ENCODE results near the gene FAM163B.

DNA sequence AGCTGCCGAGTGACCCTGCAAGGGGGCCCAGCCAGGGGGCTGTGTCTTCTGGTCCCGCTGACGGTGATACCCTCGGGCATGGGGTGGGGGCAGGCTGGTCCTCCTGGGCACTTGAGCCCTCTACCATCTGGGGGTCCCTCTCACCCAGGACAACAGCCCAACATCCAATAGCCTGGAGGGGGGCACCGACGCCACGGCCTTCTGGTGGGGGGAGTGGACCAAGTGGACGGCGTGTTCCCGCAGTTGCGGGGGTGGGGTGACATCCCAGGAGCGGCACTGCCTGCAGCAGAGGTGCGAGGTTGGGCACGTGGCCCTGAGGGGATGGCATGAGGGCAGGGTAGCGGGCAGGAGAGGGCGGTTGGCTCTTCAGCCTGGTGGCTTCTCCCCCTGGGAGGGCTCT, 71.9 kb downstream of the FAM163B start:
- TF ChIP-seq, protein P1, sequence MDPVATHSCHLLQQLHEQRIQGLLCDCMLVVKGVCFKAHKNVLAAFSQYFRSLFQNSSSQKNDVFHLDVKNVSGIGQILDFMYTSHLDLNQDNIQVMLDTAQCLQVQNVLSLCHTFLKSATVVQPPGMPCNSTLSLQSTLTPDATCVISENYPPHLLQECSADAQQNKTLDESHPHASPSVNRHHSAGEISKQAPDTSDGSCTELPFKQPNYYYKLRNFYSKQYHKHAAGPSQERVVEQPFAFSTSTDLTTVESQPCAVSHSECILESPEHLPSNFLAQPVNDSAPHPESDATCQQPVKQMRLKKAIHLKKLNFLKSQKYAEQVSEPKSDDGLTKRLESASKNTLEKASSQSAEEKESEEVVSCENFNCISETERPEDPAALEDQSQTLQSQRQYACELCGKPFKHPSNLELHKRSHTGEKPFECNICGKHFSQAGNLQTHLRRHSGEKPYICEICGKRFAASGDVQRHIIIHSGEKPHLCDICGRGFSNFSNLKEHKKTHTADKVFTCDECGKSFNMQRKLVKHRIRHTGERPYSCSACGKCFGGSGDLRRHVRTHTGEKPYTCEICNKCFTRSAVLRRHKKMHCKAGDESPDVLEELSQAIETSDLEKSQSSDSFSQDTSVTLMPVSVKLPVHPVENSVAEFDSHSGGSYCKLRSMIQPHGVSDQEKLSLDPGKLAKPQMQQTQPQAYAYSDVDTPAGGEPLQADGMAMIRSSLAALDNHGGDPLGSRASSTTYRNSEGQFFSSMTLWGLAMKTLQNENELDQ (CRISPR knock-in tag; IDR thresholded peaks at IDR 0.05; ENCODE audit: borderline replicate concordance), result no peak
- TF ChIP-seq, protein P2, sequence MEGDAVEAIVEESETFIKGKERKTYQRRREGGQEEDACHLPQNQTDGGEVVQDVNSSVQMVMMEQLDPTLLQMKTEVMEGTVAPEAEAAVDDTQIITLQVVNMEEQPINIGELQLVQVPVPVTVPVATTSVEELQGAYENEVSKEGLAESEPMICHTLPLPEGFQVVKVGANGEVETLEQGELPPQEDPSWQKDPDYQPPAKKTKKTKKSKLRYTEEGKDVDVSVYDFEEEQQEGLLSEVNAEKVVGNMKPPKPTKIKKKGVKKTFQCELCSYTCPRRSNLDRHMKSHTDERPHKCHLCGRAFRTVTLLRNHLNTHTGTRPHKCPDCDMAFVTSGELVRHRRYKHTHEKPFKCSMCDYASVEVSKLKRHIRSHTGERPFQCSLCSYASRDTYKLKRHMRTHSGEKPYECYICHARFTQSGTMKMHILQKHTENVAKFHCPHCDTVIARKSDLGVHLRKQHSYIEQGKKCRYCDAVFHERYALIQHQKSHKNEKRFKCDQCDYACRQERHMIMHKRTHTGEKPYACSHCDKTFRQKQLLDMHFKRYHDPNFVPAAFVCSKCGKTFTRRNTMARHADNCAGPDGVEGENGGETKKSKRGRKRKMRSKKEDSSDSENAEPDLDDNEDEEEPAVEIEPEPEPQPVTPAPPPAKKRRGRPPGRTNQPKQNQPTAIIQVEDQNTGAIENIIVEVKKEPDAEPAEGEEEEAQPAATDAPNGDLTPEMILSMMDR (IDR thresholded peaks at IDR 0.05 in 2 of 3, conservative IDR thresholded peaks at IDR 0.05 in 1 of 3; ENCODE audit: insufficient read depth in 2 of 3, low read depth in 1 of 3, low read length in 3 of 3), result no peak
- no peak for TF ChIP-seq HNRNPH1 (optimal IDR thresholded peaks at IDR 0.05; ENCODE audit: low read depth, low read length)
- no peak for TF ChIP-seq CHCHD3 (CRISPR knock-in tag; IDR thresholded peaks at IDR 0.05)
- TF ChIP-seq PHB2 (IDR thresholded peaks at IDR 0.05; ENCODE audit: low read depth), result no peak
- TF ChIP-seq, protein P3, sequence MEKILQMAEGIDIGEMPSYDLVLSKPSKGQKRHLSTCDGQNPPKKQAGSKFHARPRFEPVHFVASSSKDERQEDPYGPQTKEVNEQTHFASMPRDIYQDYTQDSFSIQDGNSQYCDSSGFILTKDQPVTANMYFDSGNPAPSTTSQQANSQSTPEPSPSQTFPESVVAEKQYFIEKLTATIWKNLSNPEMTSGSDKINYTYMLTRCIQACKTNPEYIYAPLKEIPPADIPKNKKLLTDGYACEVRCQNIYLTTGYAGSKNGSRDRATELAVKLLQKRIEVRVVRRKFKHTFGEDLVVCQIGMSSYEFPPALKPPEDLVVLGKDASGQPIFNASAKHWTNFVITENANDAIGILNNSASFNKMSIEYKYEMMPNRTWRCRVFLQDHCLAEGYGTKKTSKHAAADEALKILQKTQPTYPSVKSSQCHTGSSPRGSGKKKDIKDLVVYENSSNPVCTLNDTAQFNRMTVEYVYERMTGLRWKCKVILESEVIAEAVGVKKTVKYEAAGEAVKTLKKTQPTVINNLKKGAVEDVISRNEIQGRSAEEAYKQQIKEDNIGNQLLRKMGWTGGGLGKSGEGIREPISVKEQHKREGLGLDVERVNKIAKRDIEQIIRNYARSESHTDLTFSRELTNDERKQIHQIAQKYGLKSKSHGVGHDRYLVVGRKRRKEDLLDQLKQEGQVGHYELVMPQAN (IDR thresholded peaks at IDR 0.05; ENCODE audit: borderline replicate concordance), result no peak
- no peak for TF ChIP-seq POLR2AphosphoS5 (IDR thresholded peaks at IDR 0.05; ENCODE audit: control insufficient read depth, insufficient read depth, low read depth, low read length)
- TF ChIP-seq KHSRP (IDR thresholded peaks at IDR 0.05), result no peak

Measured in K562 (cell line).